ENCODE results near the gene RTRAF.

Gene RTRAF

DNA sequence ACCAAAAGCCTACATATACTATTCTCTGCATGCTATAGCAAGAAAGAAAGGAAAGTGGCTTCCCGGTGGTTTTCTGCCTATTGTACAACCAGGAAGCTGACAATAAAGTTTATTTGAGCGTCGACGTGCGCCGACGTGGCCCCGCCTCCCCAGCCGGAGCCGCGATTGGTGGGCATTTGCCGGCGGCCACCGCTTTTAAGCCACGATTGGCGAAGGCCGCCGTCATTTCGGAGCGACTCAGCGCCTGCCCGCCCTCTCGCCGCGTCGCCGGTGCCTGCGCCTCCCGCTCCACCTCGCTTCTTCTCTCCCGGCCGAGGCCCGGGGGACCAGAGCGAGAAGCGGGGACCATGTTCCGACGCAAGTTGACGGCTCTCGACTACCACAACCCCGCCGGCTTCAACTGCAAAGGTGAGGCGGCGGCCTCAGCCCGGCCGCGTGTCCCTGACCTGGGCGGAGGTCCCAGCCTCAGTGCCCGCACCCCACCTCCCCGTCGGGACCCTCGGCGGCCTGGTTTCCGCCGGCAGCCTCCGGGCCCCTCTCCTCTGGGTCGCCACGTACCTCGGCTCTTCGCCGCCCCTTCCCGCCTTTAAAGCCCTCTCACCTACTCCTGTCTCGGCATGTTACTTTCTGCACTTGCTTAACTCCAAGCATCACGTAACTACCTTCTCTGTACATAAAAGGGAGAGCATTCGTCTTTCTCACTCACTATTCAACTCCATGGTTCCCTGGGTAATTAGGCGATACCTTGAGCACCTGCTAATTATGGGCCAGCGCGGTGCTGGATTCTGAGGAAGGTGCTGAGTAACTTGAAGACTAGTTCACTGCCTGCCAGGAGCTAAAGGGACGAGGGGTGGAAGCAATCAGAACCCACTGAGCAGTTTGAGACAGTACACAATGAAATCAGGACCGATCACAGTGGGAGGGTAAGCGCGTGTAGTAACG lies at the start of gene RTRAF:
Gene RTRAF, plus strand, starts transcription at position 254 of the 942 bp plus-strand sequence. Its CDS starts 94 bp downstream, at position 348.
- DNase-seq: peak; percentile 90

DNA sequence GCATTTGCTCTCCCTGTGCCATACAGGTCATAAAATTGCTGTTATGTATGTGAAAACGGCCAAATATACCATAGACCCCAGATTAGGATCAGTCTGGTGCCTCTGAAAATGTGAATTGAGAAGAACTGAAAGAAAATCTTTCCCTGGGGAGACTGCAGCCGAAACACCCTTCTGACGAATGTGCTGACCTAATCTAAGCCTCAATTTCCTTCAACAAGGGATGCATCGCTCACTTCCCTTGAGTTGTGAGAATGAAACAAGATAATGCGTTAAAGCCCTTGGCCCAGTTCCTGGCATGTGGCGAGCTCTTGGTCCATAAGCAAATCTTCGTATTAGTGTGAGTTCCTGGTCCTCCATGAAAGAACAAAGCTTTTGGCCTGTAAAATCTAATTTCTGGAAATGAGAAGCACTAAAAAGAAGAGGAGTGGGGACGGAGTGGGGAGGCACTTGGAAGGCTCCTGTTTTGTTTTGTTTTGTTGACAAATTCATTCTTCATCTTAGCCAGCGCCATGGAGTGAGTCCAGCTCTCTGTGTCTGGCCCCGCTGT lies 49.5 kb upstream of the RTRAF start:
- peak; percentile 23 for DNase-seq

DNA sequence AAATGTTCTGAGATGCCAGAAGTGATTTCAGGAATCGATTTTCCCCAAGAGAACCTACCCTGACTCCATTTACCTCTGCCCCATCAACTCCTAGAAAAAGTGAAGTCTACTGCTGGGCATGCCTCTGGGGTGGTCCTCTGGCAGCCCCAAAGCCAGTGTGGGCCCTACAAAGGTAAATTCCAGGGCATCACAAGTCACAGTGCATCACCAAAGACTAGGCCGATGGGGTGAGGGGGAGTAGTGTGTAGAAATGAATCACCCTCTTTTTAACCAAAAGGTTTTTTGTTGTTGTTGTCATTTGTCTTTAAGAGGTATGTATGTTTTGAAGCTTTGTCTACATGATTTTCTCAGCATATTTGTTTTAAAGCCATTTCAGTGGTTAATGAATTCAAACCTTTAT lies 46.4 kb upstream of the RTRAF start:
- DNase-seq: no peak

DNA sequence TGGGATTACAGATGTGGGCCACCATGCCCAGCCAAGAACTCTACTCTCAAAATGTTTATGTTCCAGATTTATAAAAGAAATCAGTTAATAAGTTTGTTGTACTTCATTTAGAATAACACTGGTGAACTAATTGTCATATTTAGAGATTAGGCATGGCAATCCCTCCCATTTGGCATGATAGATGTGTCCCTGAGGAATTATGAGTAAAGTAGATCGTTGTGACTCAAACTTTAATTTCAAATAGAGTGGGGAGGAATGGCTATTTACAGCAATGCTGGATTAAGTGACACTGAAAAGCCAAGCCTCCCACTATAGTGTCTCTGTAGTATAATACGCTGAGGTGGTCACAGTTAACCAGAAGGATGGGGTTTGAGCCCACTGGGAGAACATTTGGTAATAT lies 39.3 kb upstream of the RTRAF start:
- DNase-seq: no peak

DNA sequence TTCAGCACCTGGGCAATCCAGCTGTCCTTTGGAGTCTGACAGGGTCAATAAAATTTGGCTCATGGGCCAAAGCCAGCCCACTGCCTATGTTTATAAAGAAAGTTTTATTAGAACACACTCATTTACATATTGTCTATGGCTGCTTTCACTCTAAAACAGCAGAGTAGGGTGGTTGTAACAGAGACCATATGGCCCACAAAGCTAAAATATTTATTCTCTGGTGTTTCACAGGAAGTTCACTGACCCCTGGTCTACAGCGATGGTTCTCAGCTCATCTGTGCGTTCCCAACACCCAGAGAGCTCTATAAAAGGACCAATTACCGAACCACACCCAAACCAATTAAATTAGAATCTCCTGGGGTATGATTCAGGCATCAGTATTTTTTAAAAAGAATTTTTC lies 37.7 kb upstream of the RTRAF start:
- no peak for DNase-seq

DNA sequence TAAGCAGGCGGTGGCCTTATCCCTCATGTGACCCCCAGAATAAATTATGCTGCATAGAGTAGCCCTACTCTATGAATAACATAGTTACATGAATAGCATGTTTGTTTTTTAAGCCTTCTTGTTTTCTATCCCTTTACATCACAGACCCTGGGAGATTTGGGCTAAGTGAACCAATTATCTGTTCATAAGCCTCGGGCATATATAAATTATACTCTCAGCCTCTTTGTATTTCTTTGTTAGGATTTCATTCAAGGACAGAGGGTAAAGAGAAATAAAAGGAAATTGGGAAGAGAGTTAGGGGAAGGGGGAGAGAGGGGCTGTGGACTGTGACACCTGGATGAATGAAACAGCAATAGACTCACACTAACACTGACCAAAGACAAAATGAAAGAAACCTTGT lies 35.3 kb upstream of the RTRAF start:
- DNase-seq: no peak

DNA sequence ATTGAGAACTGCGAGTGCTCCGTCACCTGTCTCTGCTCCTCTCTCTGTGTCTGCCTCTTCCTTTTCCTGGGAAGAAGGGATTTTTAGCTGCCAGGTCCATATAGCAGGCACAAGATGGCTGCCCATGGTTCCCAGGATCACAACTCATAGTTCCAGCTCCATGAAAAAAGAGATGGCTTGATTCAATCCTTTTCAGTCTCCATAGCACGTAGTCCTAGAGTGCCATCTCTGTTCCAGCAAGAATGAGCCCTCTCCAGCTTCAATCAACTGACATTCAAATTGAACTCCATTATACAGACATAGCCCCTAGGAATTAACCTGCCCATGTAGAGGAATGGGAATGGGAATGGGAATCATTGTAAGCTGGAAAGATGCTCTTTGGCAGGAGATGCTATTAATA lies 34.7 kb upstream of the RTRAF start:
- no peak for DNase-seq

DNA sequence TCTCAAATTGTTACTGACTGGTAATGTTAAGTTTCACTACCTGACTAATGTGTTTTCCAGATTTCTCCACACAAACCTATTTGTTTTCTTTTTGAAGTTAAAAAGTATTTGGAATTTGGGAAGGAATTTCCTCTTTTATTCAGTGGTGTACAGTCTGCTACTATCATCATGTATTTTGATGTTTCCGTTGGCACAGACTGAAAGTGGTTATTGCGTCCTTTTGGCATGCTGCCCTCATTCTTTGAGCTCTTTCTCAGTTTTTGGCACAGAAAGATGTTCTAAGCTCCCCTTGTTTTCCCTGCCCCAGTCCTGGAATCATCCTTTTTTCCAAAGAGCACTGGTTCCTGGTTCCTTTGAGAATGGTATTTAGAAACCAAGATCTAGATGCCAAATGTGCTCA lies 31.4 kb upstream of the RTRAF start:
- peak; percentile 45 for DNase-seq

DNA sequence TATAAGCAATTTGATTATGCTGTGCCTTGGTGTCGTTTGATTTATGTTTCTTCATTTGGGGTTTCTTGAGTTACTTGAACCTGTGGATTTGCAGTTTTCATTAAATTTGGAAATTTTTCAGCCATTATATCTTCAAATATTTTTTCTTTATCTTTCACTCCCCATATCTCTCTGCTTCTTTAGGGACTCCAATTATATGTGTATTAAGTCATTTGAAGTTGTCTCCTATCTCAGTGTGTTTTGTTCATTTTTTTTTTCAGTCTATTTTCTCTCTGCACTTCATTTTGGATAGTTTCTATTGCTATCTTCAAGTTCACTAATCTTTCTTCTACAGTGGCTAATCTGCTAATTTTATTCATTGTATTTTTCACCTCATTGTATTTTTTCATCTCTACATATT lies 29.4 kb upstream of the RTRAF start:
- DNase-seq: no peak

DNA sequence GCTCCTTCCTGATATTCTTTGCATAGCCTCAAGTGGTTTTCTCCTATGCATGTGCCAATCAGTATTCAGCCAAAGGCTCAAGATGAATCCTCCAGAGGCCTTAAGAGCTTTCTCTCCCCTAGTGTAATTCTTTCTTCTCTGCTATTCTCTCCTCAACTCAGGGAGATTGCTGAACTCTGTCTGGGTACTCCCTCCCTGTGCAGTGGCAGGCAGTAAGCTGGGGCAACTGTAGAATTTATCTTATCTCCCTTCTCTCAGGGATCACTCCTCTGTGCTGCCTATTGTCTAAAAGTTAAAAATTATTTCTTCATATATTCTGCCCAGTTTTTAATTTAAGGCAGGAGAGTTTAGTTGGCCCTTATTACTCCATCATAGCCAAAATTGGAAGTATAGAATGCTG lies 28.5 kb upstream of the RTRAF start:
- no peak for DNase-seq

DNA sequence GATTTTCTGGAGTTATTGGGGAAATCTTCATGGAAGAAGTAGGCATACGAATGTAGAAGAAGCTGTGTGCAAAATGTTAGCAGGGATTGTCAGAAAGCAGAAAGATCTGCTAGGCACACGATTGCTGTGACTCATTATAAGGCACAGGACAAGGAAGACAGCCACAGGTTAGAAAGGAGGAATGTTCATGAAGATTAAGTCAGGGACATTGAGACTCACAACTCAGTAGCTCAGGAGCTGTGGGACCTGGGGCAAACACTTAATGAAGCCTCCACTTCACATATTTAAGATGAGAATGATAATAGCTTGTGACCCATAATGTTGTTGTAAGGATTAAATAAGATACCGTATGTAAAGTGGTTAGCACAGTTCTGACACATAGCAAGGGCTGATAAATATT lies 26.6 kb upstream of the RTRAF start:
- DNase-seq: no peak

DNA sequence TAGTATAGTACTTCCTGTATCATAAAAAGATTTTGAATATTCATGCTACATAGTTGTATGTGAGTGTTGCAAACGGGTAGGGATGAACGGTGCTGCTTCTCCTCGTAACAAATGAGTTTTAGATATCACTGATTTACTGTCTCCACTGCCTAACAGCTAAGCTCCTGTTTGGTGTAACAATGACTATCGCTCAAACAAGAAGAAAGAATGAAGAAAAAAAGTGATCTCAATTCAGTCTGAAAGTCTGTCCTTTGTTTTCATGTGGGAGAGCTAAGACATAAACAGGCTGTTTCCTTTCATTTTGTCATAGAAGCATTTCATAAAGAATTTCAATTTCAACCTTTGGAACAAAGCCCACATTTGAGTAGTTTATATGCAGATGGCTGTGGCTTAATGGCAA lies 26.1 kb upstream of the RTRAF start:
- peak; percentile 25 for DNase-seq

DNA sequence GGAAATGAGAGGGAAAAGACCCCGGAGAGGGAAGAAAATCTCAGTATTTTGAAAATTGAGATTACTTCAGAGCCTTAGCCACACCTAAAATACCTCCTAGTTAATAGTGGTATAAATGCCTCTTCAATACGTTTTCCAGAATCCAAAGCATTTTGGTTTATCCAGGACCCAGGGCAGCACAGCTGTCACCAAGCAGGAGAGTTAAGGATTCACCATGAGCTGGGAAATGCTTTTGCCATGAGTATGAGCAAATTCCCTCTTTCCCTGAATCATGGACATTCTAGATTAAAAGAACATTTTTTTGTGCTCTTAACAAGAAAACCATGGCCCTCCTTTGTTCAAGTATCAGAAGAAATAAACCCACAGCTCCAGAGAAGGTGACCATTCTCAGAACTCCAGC lies 21.8 kb upstream of the RTRAF start:
- DNase-seq: peak; percentile 28

DNA sequence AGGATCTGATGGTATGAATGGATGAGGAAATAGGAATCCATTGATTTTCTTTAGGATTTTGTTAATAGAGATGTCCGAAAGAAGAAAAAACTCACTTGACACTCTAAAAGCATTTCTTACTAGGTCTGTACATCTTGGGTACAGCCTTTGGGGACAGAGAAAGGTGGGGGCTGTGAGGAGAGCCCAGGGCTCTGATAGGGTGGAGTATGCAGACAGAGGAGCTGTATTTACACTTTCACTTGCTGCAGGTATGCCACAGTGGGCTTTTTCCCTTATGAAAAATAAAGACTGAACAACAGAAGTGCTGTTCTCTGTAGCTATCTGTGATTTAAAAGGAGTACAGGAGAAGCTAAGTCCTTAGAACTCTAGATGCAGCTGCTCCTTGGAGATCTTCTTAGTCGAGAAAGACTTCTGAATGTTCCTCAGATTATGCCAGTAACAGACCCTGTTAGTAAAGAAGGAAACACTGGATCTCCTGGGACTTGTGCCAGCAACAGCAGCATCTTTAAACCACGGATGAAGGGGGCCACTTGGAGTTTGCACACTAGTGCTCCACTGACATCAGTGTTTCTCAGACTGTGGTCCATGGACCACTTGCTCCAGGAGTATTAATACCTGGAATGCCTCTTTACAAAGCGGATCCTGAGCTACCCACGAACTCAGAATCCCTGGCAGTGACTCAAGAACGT lies 19.4 kb upstream of the RTRAF start:
- no peak for DNase-seq

DNA sequence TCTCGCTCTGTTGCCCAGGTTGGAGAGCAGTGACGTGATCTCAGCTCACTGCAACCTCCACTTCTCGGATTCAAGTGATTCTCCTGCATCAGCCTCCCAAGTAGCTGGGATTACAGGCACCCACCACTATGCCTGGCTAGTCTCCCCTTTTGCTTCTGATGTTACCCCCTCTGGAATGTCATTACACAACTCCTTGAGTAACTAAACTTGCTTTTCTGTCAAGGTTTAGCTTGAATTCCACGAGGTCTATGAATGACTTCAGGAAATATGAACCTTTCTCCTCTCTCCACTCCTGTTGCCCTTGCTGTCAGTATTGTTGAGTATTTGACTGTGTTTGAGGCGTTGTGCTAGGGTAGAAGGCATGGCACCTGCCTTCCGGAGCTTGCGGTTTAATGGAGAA lies 16.8 kb upstream of the RTRAF start:
- peak; percentile 13 for DNase-seq

DNA sequence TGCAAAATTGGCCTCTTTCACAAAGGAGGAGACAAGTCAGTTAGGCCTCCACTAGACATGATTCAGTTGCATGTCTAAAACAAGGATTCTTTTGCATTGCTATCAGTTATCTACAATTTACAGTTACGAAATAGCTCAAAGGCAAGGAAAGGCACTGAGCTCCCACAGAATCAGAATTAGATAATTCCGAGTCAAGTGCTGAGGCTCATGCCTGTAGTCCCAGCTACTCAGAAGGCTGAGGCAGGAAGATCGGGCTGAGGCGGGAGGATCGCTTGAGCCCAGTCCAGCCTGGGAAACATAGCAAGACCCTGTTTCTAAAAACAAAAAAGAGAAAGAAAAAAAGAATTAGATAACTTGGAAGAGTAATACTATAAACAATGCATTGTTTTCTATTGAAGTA lies 12.3 kb upstream of the RTRAF start:
- DNase-seq: no peak

DNA sequence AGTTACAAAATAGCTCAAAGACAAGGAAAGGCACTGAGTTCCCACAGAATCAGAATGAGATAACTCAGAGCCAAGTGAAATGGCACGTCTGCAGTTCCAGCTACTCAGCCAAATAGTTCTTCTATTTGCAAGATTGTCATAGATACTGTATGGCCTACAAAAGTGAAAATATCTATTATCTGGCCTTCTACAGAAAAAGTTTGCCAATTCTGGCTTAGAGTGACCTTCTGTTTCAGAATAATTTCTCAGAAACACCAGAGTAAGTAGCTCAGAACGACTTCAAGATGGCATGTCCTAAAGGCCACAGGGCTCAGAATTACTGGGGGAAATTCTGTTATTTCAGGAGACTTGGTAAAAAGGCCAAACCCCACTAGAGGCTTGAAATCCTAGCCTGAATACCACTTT lies 10.7 kb upstream of the RTRAF start:
- no peak for DNase-seq

DNA sequence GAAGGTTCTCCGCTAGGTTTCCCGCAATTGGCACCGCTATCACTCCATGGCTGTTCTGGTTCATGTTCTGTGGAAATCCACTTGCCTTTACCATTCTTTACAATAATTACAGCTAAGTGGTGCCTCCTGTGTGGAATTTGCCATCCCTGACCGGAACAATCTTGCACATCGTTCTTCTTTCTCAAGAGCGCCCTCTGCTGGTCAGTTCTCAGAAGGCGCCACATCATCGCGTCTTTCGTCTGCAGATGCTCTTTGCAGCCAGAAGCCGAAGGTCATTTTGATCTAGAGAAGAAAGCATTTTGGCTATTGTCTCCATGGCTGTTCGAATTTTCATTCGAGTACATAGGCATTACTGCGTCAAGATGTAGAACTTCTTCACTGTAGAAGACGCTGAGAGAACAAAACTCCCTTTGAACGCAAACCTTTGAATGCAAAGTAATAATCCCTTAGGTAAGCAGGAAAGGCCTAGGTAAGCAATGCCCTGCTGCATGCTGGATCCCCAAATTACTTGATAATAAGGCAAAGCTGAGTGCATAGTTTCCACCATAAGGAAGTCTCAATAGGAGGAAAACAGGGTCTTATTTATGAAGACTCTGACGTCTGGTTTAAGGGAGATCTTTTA lies 10.1 kb upstream of the RTRAF start:
- DNase-seq: peak; percentile 75

DNA sequence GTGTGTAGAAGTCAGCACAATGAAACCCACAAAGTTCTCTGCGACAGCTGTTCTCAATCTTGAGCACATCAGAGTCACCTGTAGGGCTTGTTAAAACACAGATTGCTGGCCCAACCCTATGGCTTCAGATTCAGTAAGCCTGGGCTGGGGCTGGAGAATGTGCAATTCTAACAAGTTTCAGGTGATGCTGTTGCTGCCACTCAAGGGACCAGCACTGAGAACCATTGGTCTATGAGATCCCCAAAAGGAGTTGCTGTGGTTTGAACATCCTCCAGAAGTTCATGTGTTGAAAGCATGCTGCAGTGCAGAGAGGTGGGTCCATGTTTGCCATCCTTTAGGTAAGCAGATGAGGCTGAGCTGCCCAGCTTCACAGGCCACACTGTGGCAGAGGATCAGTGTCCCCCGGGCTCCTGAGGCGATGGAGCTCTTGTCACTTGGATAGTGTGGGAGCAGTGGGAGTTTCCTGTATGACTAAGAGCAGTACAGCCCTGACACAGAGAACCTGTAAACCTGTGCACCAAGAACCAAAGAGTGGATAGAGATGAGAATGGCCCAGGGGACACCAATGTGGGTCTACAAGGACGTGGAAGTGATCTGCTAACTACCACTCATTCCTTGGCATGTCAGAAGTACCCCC lies 8.0 kb upstream of the RTRAF start:
- no peak for DNase-seq

DNA sequence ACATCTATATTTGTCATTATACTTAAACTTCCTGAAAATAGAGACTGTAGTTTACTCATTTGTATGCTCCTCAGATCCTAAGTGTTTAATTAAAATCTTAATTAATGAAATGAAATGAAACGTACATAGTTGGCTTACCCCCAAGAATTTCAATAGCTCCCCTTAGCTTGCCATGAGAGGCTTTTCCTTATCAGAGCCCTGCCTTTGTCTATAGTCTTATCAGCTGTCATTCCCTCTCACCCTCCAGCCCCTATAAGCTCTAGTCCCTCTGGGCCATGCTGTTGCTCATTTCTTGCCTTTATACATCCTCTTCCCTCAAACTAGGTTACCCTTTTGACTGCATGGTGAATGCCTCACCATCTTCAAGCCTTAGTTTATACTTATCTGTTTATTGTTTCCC lies 1.1 kb upstream of the RTRAF start:
- DNase-seq: no peak

DNA sequence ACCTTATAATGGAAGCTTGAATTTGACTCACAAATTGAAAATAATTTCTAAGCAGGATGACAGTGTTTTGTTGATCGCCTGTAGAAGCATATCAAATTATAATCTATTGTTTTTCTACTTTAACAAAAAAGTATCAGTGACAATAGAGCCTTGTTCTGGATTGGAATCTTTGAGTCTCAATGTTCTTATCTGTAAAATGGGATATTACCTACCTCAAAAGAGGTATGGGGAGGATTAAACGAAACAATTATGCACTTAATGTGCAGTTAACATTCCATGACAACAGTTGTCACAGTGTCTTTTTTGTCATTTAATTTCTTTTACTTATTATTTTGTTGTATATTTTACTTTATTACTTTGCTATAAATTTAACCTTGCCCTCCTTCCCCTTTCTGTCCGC lies 1.1 kb downstream of the RTRAF start:
- DNase-seq: no peak

DNA sequence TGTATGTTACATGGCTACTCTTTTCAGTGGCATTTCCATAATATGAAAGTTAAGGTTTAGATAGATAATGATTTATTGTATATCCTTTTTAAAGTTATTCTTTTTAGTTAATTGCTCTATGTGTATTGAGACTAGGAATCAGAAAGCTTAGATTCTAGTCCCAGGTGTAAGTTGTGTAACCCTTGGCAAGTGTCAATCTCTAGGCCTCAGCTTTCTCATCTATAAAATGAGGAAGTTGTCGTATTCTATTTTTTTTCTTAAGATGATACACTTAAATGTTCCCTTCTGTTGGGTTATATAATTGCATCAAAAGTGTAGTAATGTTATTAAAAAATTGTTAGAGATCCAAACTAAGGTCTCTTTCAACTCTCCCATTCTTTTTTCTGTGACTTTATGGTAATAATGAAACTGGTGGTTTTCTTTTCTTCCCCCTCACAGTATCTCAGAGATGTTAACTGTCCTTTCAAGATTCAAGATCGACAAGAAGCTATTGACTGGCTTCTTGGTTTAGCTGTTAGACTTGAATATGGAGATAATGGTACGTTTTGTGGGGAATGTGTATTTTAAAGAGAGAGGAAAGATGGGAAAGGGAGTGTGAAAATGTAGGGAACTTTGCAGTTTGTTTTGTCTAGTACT lies 4.1 kb downstream of the RTRAF start:
- DNase-seq: no peak

All from fibroblast of upper back skin (primary cell).